ENCODE results near the gene RSPO4. TPM values are rescaled to one million over a fixed set of nuclear protein-coding genes. Genes with fewer than 3 reads are reported as not detected.

The RSPO4 gene
- total and polyA plus RNA-seq, 2 donors from 2014 or later: 0.13 to 0.45 TPM

- no peak for DNase-seq
- no peak overlapping the region for H3K9ac ChIP-seq (ENCODE audit: low read length in 3 of 3)
- H3K36me3 ChIP-seq (ENCODE audit: control insufficient read depth in 2 of 3, insufficient read depth in 3 of 3, low read length in 3 of 3): no peaks in the 10 kb centered on the region
- no peak for FAIRE-seq
- no peak overlapping the region for H3K27ac ChIP-seq (ENCODE audit: low read depth in 2 of 2, low read length in 2 of 2)
- H3K9me3 ChIP-seq (ENCODE audit: control insufficient read depth in 2 of 3, insufficient read depth in 1 of 3, low read length in 3 of 3): no peaks in the 10 kb centered on the region
- intact Hi-C loops (cut with DNase I): no loop called here
- no peaks in the 10 kb centered on the region for H3K27me3 ChIP-seq (ENCODE audit: control insufficient read depth, insufficient read depth, low read length)
- H3K4me1 ChIP-seq (ENCODE audit: control insufficient read depth in 2 of 3, insufficient read depth in 2 of 3, low read depth in 1 of 3, low read length in 3 of 3): no peaks in the 10 kb centered on the region
- H3K4me3 ChIP-seq (ENCODE audit: low read length in 3 of 3): no peak overlapping the region
- TF ChIP-seq CTCF (IDR thresholded peaks at IDR 0.05; ENCODE audit: borderline replicate concordance, extremely low read depth, insufficient read depth): no peak
Measured at GRCh38 chr20:933029-933428, 69.1 kb downstream of the RSPO4 start.

- no peaks in the 10 kb centered on the region for H3K27me3 ChIP-seq (ENCODE audit: control insufficient read depth, insufficient read depth, low read length)
- H3K4me1 ChIP-seq (ENCODE audit: control insufficient read depth in 2 of 3, insufficient read depth in 2 of 3, low read depth in 1 of 3, low read length in 3 of 3): no peaks in the 10 kb centered on the region
- no peak overlapping the region for H3K4me3 ChIP-seq (ENCODE audit: low read length in 3 of 3)
- H3K36me3 ChIP-seq (ENCODE audit: control insufficient read depth in 2 of 3, insufficient read depth in 3 of 3, low read length in 3 of 3): no peaks in the 10 kb centered on the region
- no peak for TF ChIP-seq CTCF (IDR thresholded peaks at IDR 0.05; ENCODE audit: borderline replicate concordance, extremely low read depth, insufficient read depth)
- FAIRE-seq (no peak), DNase-seq (no peak)
- no peak overlapping the region for H3K9ac ChIP-seq (ENCODE audit: low read length in 3 of 3)
- no peaks in the 10 kb centered on the region for H3K9me3 ChIP-seq (ENCODE audit: control insufficient read depth in 2 of 3, insufficient read depth in 1 of 3, low read length in 3 of 3)
- no peak overlapping the region for H3K27ac ChIP-seq (ENCODE audit: low read depth in 2 of 2, low read length in 2 of 2)
- intact Hi-C loops (cut with DNase I): no loop called here
Measured at GRCh38 chr20:931401-931800, 70.7 kb downstream of the RSPO4 start.

GRCh38 chr20:926670-927069, 75.4 kb downstream of the RSPO4 start:
- Histone ChIP-seq H3K4me1 (ENCODE audit: control insufficient read depth in 2 of 3, insufficient read depth in 2 of 3, low read depth in 1 of 3, low read length in 3 of 3) (no peaks in the 10 kb centered on the region), H3K4me3 (ENCODE audit: low read length in 3 of 3) (no peak overlapping the region), H3K27ac (ENCODE audit: low read depth in 2 of 2, low read length in 2 of 2) (no peak overlapping the region), H3K9me3 (ENCODE audit: control insufficient read depth in 2 of 3, insufficient read depth in 1 of 3, low read length in 3 of 3) (no peaks in the 10 kb centered on the region), H3K9ac (ENCODE audit: low read length in 3 of 3) (no peak overlapping the region), H3K36me3 (ENCODE audit: control insufficient read depth in 2 of 3, insufficient read depth in 3 of 3, low read length in 3 of 3) (no peaks in the 10 kb centered on the region), H3K27me3 (ENCODE audit: control insufficient read depth, insufficient read depth, low read length) (no peaks in the 10 kb centered on the region)
- intact Hi-C loops (cut with DNase I): no loop called here
- DNase-seq: no peak
- no peak for TF ChIP-seq CTCF (IDR thresholded peaks at IDR 0.05; ENCODE audit: borderline replicate concordance, extremely low read depth, insufficient read depth)
- FAIRE-seq: no peak

- DNase-seq (no peak), FAIRE-seq (no peak)
- no peak overlapping the region for H3K9ac ChIP-seq (ENCODE audit: low read length in 3 of 3)
- no peaks in the 10 kb centered on the region for H3K9me3 ChIP-seq (ENCODE audit: control insufficient read depth in 2 of 3, insufficient read depth in 1 of 3, low read length in 3 of 3)
- H3K36me3 ChIP-seq (ENCODE audit: control insufficient read depth in 2 of 3, insufficient read depth in 3 of 3, low read length in 3 of 3): no peaks in the 10 kb centered on the region
- H3K27me3 ChIP-seq (ENCODE audit: control insufficient read depth, insufficient read depth, low read length): no peaks in the 10 kb centered on the region
- no peak overlapping the region for H3K27ac ChIP-seq (ENCODE audit: low read depth in 2 of 2, low read length in 2 of 2)
- TF ChIP-seq CTCF (IDR thresholded peaks at IDR 0.05; ENCODE audit: borderline replicate concordance, extremely low read depth, insufficient read depth): no peak
- intact Hi-C loops (cut with DNase I): no loop called here
- H3K4me1 ChIP-seq (ENCODE audit: control insufficient read depth in 2 of 3, insufficient read depth in 2 of 3, low read depth in 1 of 3, low read length in 3 of 3): no peaks in the 10 kb centered on the region
- no peak overlapping the region for H3K4me3 ChIP-seq (ENCODE audit: low read length in 3 of 3)
Measured at GRCh38 chr20:925516-925915, 76.6 kb downstream of the RSPO4 start.

Data from kidney (tissue), 14 donors.